Esophagus muscularis mucosa (tissue), 4 donors: ENCODE data around the gene ADAMTS2. TPM values are rescaled to one million over a fixed set of nuclear protein-coding genes. Genes with fewer than 3 reads are reported as not detected.

Experiments used
- DNase-seq: peaks from one replicate; pipeline ENCODE4 v3.0.0-alpha.2; 2017; ENCODE audit errors: extremely low spot score
- H3K27ac ChIP-seq, 4 donors: fragments of 200-600 bp; sonication (generic); replicated peaks in 1 of 4; 1 replicate in 3 of 4; 2 replicates in 1 of 4; pipeline ENCODE4 v1.5.1; 2016 to 2019; ENCODE audit warnings: mild to moderate bottlenecking in 1 of 4
- H3K27me3 ChIP-seq, 4 donors: fragments of 200-600 bp; sonication (generic); one replicate each; pipeline versions ENCODE4 v1.5.1 to v1.6.0; 2016 to 2019
- H3K36me3 ChIP-seq, 4 donors: fragments of 200-600 bp; sonication (generic); one replicate each; pipeline ENCODE4 v1.5.1; 2016 to 2019
- H3K4me1 ChIP-seq, 4 donors: fragments of 200-600 bp; sonication (generic); one replicate each; pipeline ENCODE4 v1.5.1; 2016 to 2019
- H3K4me3 ChIP-seq, 4 donors: fragments of 200-600 bp; sonication (generic); 1 replicate in 2 of 4; 2 replicates in 2 of 4; pipeline ENCODE4 v1.5.1; 2016 to 2019; ENCODE audit warnings: mild to moderate bottlenecking in 4 of 4, moderate library complexity in 1 of 4
- H3K9me3 ChIP-seq, 4 donors: fragments of 200-600 bp; sonication (generic); 1 replicate in 3 of 4; 2 replicates in 1 of 4; pipeline ENCODE4 v1.5.1; 2016 to 2019
- CTCF ChIP-seq, 3 experiments: fragments of 200-600 bp in 2 of 3; fragments of 450-650 bp in 1 of 3; sonication (generic) in 2 of 3; IDR thresholded peaks; one replicate each; pipeline ENCODE4 v1.5.1; 2017 to 2019; ENCODE audit warnings: antibody characterized with exemption in 3 of 3, mild to moderate bottlenecking in 2 of 3, moderate library complexity in 1 of 3
- EP300 ChIP-seq: sonication (generic); formaldehyde crosslinking; IDR thresholded peaks from one replicate; pipeline ENCODE4 v1.6.1; 2017; ENCODE audit warnings: antibody characterized with exemption
- POLR2A ChIP-seq: fragments of 450-650 bp; IDR thresholded peaks from one replicate; pipeline ENCODE4 v1.6.1; 2017; ENCODE audit warnings: antibody characterized with exemption, moderate library complexity, mild to moderate bottlenecking, low read depth
- POLR2AphosphoS5 ChIP-seq, 2 donors: sonication (generic); formaldehyde crosslinking; IDR thresholded peaks; one replicate each; pipeline ENCODE4 v1.6.1; 2017; ENCODE audit warnings: antibody characterized with exemption in 2 of 2
- WGBS: methylation state at CpG from one replicate; pipeline ENCODE4 v1.1.5; 2018; 5-methylcytosine and 5-hydroxymethylcytosine counted together
- intact Hi-C: fragments of 100-400 bp; cut with DNase I; formaldehyde crosslinking; loops from one replicate; pipeline ENCODE4 v1.15.1; 2023
- total RNA-seq, 4 donors: library from RNA; depleted of rRNA; stranded (reverse); fragments of >200 nt; gene quantifications; one replicate each; pipeline versions ENCODE4 v1.1.0 to v1.2.1, GENCODE V29; 2016

The ADAMTS2 gene
- total RNA-seq, 4 donors from 2014 or later, result 17.8 to 31.8 (median 21.4) TPM

GRCh38 chr5:179230061-179230461 is 115.2 kb downstream of the ADAMTS2 start:
- intact Hi-C loops, result no loop called here
- TF ChIP-seq CTCF (IDR thresholded peaks at IDR 0.05) (no peak), EP300 (no peak), POLR2AphosphoS5 (IDR thresholded peaks at IDR 0.05) (no peak), POLR2A (no peak)
- no peaks in the 10 kb centered on the region for H3K36me3 ChIP-seq
- H3K9me3 ChIP-seq, result no peaks in the 10 kb centered on the region
- no peak overlapping the region for H3K27ac ChIP-seq
- H3K4me1 ChIP-seq, result peaks cover 0 to 7% (median 0%) of the 10 kb centered on the region in 4 donors
- no peak for DNase-seq
- 79% methylated on average over 9 of the region's 9 CpGs for WGBS
- H3K4me3 ChIP-seq, result no peak overlapping the region
- peaks cover 0 to 4% (median 0%) of the 10 kb centered on the region in 4 donors for H3K27me3 ChIP-seq

GRCh38 chr5:179229331-179229831 is 115.9 kb downstream of the ADAMTS2 start:
- Histone ChIP-seq H3K27me3 (peaks cover 0 to 2% (median 0%) of the 10 kb centered on the region in 4 donors), H3K36me3 (no peaks in the 10 kb centered on the region), H3K4me1 (peaks cover 0 to 7% (median 0%) of the 10 kb centered on the region in 4 donors), H3K4me3 (no peak overlapping the region), H3K9me3 (no peaks in the 10 kb centered on the region), H3K27ac (no peak overlapping the region)
- WGBS, result 88% methylated on average over 6 of the region's 20 CpGs
- TF ChIP-seq EP300 (no peak), POLR2AphosphoS5 (IDR thresholded peaks at IDR 0.05) (no peak), POLR2A (no peak), CTCF (IDR thresholded peaks at IDR 0.05) (no peak)
- DNase-seq, result no peak
- intact Hi-C loops, result no loop called here

GRCh38 chr5:179228341-179229121 is 116.7 kb downstream of the ADAMTS2 start:
- no peak for DNase-seq
- Histone ChIP-seq H3K36me3 (no peaks in the 10 kb centered on the region), H3K4me1 (peaks cover 0 to 7% (median 0%) of the 10 kb centered on the region in 4 donors), H3K4me3 (no peak overlapping the region), H3K9me3 (no peaks in the 10 kb centered on the region), H3K27ac (no peak overlapping the region), H3K27me3 (no peaks in the 10 kb centered on the region)
- TF ChIP-seq EP300 (no peak), POLR2A (no peak), CTCF (IDR thresholded peaks at IDR 0.05) (no peak), POLR2AphosphoS5 (IDR thresholded peaks at IDR 0.05) (no peak)
- WGBS, result 97% methylated on average over 6 of the region's 20 CpGs
- intact Hi-C loops, result no loop called here

- no peak overlapping the region for H3K27ac ChIP-seq
Measured at GRCh38 chr5:179227580-179228311, 117.5 kb downstream of the ADAMTS2 start.

More at GRCh38 chr5:179227580-179228311, 117.5 kb downstream of the ADAMTS2 start:
- Histone ChIP-seq H3K4me3 (no peak overlapping the region), H3K9me3 (no peaks in the 10 kb centered on the region), H3K4me1 (peaks cover 0 to 7% (median 0%) of the 10 kb centered on the region in 4 donors), H3K27me3 (no peaks in the 10 kb centered on the region), H3K36me3 (no peaks in the 10 kb centered on the region)
- TF ChIP-seq POLR2A, result no peak
- TF ChIP-seq POLR2AphosphoS5 (IDR thresholded peaks at IDR 0.05), result no peak
- no peak for TF ChIP-seq CTCF (IDR thresholded peaks at IDR 0.05)
- no peak for TF ChIP-seq EP300
- no peak for DNase-seq
- 79% methylated on average over 17 of the region's 17 CpGs for WGBS
- intact Hi-C loops, result no loop called here
